Muscle of leg (tissue), 11 donors: ENCODE measurements around the gene PCBP3. TPM values are rescaled to one million over a fixed set of nuclear protein-coding genes. Genes with fewer than 3 reads are reported as not detected.
"Not testable (repeated sequence)": the region's sequence is repeated elsewhere in the genome, so short reads cannot be mapped to it uniquely, and the experiment has no call there.

Source experiments
- DNase-seq: peaks from one replicate; pipeline ENCODE4 v3.0.0; 2013
- H3K27ac ChIP-seq: one replicate; pipeline ENCODE4 v1.5.1; 2013; ENCODE audit warnings: mild to moderate bottlenecking, low read length, control low read depth
- H3K27me3 ChIP-seq: one replicate; pipeline ENCODE4 v1.6.1; 2013; ENCODE audit warnings: low read length; ENCODE audit not compliant: control insufficient read depth, insufficient read depth
- H3K36me3 ChIP-seq: one replicate; pipeline ENCODE4 v1.6.1; 2013; ENCODE audit warnings: low read length; ENCODE audit not compliant: control insufficient read depth, insufficient read depth
- H3K4me1 ChIP-seq: one replicate; pipeline ENCODE4 v1.6.1; 2013; ENCODE audit warnings: low read length; ENCODE audit not compliant: control insufficient read depth, insufficient read depth
- H3K4me3 ChIP-seq: one replicate; pipeline ENCODE4 v1.5.1; 2013; ENCODE audit warnings: low read length, control low read depth
- H3K9me3 ChIP-seq: replicated peaks from 2 replicates; pipeline ENCODE4 v1.6.1; 2013; ENCODE audit warnings: low read depth, low read length; ENCODE audit not compliant: control insufficient read depth
- WGBS: methylation state at CpG from one replicate; pipeline ENCODE4 v1.1.5; 2013; ENCODE audit warnings: missing lambda C conversion rate; ENCODE audit not compliant: insufficient coverage; 5-methylcytosine and 5-hydroxymethylcytosine counted together
- polyA plus RNA-seq, 8 donors: library from polyadenylated mRNA; unstranded; fragments of 120-200 nt; gene quantifications; one replicate each; pipeline versions ENCODE4 v1.2.1 to v1.2.3, GENCODE V29; 2013; ENCODE audit warnings: inconsistent platforms in 1 of 8, low replicate concordance in 1 of 8; ENCODE audit not compliant: insufficient read length in 8 of 8, insufficient read depth in 1 of 8
- total RNA-seq: library from RNA; stranded (reverse); fragments of 120-200 nt; gene quantifications from one replicate; pipeline ENCODE4 v1.2.4, GENCODE V29; 2013

Gene PCBP3
- total and polyA plus RNA-seq, 9 donors, result 0.76 to 2.3 (median 1.2) TPM

- Histone ChIP-seq H3K4me1 (peaks cover 60% of the 10 kb centered on the region), H3K27me3 (peaks cover 10% of the 10 kb centered on the region), H3K4me3 (no peak overlapping the region), H3K9me3 (no peaks in the 10 kb centered on the region), H3K36me3 (no peaks in the 10 kb centered on the region), H3K27ac (no peak overlapping the region)
- WGBS, result 77% methylated on average over 8 of the region's 9 CpGs
- DNase-seq, result no peak
Measured at GRCh38 chr21:45877821-45878469, 234.4 kb downstream of the PCBP3 start.

- Histone ChIP-seq H3K4me3 (no peak overlapping the region), H3K36me3 (no peaks in the 10 kb centered on the region), H3K27me3 (peaks cover 8% of the 10 kb centered on the region), H3K4me1 (peaks cover 49% of the 10 kb centered on the region), H3K27ac (peak overlapping the region; percentile 86), H3K9me3 (no peaks in the 10 kb centered on the region)
- peak; percentile 79 for DNase-seq
- WGBS, result 38% methylated on average over 22 of the region's 29 CpGs
Measured at GRCh38 chr21:45880097-45881068, 236.9 kb downstream of the PCBP3 start.

GRCh38 chr21:45882645-45883044, 239.1 kb downstream of the PCBP3 start:
- Histone ChIP-seq H3K4me1 (peaks cover 41% of the 10 kb centered on the region), H3K4me3 (no peak overlapping the region), H3K27ac (no peak overlapping the region), H3K27me3 (peaks cover 8% of the 10 kb centered on the region), H3K36me3 (no peaks in the 10 kb centered on the region), H3K9me3 (no peaks in the 10 kb centered on the region)
- peak; percentile 60 for DNase-seq
- no CpG with 5 or more reads among the region's 8 CpGs for WGBS

GRCh38 chr21:45883090-45883489, 239.6 kb downstream of the PCBP3 start:
- DNase-seq, result no peak
- H3K27me3 ChIP-seq, result peaks cover 8% of the 10 kb centered on the region
- no peak overlapping the region for H3K27ac ChIP-seq
- peaks cover 41% of the 10 kb centered on the region for H3K4me1 ChIP-seq
- H3K9me3 ChIP-seq, result no peaks in the 10 kb centered on the region
- WGBS, result no CpG with 5 or more reads among the region's 4 CpGs
- H3K36me3 ChIP-seq, result no peaks in the 10 kb centered on the region
- H3K4me3 ChIP-seq, result no peak overlapping the region

- WGBS, result 80% methylated on average over 1 of the region's 3 CpGs
- Histone ChIP-seq H3K27ac (no peak overlapping the region), H3K4me1 (peaks cover 51% of the 10 kb centered on the region), H3K9me3 (no peaks in the 10 kb centered on the region), H3K4me3 (no peak overlapping the region), H3K27me3 (peaks cover 4% of the 10 kb centered on the region), H3K36me3 (no peaks in the 10 kb centered on the region)
- no peak for DNase-seq
Measured at GRCh38 chr21:45885597-45885929, 242.0 kb downstream of the PCBP3 start.

GRCh38 chr21:45885930-45886601, 242.5 kb downstream of the PCBP3 start:
- WGBS, result 86% methylated on average over 11 of the region's 21 CpGs
- H3K4me1 ChIP-seq, result peaks cover 50% of the 10 kb centered on the region
- not testable (repeated sequence) for DNase-seq, H3K4me3 ChIP-seq, H3K9me3 ChIP-seq, H3K27me3 ChIP-seq, H3K36me3 ChIP-seq
- H3K27ac ChIP-seq, result peak overlapping the region; percentile 75

- no peak for DNase-seq
- 46% methylated on average over 8 of the region's 11 CpGs for WGBS
- Histone ChIP-seq H3K9me3 (no peaks in the 10 kb centered on the region), H3K36me3 (no peaks in the 10 kb centered on the region), H3K4me1 (peaks cover 50% of the 10 kb centered on the region), H3K27ac (peak overlapping the region; percentile 75), H3K27me3 (no peaks in the 10 kb centered on the region), H3K4me3 (no peak overlapping the region)
Measured at GRCh38 chr21:45886610-45887026, 243.1 kb downstream of the PCBP3 start.

GRCh38 chr21:45887120-45887611, 243.6 kb downstream of the PCBP3 start:
- WGBS, result 59% methylated on average over 6 of the region's 6 CpGs
- Histone ChIP-seq H3K27me3 (no peaks in the 10 kb centered on the region), H3K4me1 (peaks cover 47% of the 10 kb centered on the region), H3K36me3 (no peaks in the 10 kb centered on the region), H3K4me3 (no peak overlapping the region), H3K27ac (peak overlapping the region; percentile 75), H3K9me3 (no peaks in the 10 kb centered on the region)
- DNase-seq, result peak; percentile 82

- 54% methylated on average over 15 of the region's 16 CpGs for WGBS
- DNase-seq, result peak; percentile 44
- H3K9me3 ChIP-seq, result no peaks in the 10 kb centered on the region
- no peak overlapping the region for H3K4me3 ChIP-seq
- no peaks in the 10 kb centered on the region for H3K36me3 ChIP-seq
- H3K27me3 ChIP-seq, result peaks cover 2% of the 10 kb centered on the region
- H3K27ac ChIP-seq, result peak overlapping the region; percentile 75
- H3K4me1 ChIP-seq, result peaks cover 49% of the 10 kb centered on the region
Measured at GRCh38 chr21:45887788-45888187, 244.3 kb downstream of the PCBP3 start.
